SK-MEL-5 (cell line): ENCODE measurements around the gene IMMP2L. TPM values are rescaled to one million over a fixed set of nuclear protein-coding genes. Genes with fewer than 3 reads are reported as not detected.

Source experiments
- DNase-seq: peaks from one replicate; pipeline ENCODE4 v3.0.0-alpha.2; 2016; ENCODE audit warnings: low read depth, low spot score
- in situ Hi-C: cut with HindIII; loops from 2 replicates; pipeline ENCODE4 v1.10.0; 2016; ENCODE audit warnings: low sequenced_read_pairs, high pct_unique_total_duplicates, low pct_unique_long_range_greater_than_20kb
- total RNA-seq: library from RNA; depleted of rRNA; stranded (reverse); fragments of >200 nt; shearing (Covaris generic); gene quantifications from 2 replicates; pipeline ENCODE4 v1.2.3, GENCODE V29; 2014

The IMMP2L gene
- total RNA-seq, 1 experiment from 2014 or later, result 58.2 TPM

- no peak for DNase-seq
- in situ Hi-C loops, result no loop called here
These were observed 1.8 kb upstream of the IMMP2L start for GRCh38 chr7:111564078-111564477.

GRCh38 chr7:111561654-111561903 is 713 bp downstream of the IMMP2L start:
- in situ Hi-C loops, result no loop called here
- DNase-seq, result no peak

GRCh38 chr7:111560773-111561653 is 1.3 kb downstream of the IMMP2L start:
- peak; percentile 37 for DNase-seq
- in situ Hi-C loops, result no loop called here

- DNase-seq, result no peak
- in situ Hi-C loops, result no loop called here
These were observed 3.3 kb downstream of the IMMP2L start for GRCh38 chr7:111558991-111559390.

- no peak for DNase-seq
- in situ Hi-C loops, result no loop called here
These were observed 5.3 kb downstream of the IMMP2L start for GRCh38 chr7:111556977-111557376.

GRCh38 chr7:111554086-111554485 is 8.2 kb downstream of the IMMP2L start:
- DNase-seq, result no peak
- in situ Hi-C loops, result no loop called here

GRCh38 chr7:111541067-111541466 is 21.2 kb downstream of the IMMP2L start:
- in situ Hi-C loops, result no loop called here
- DNase-seq, result no peak

- in situ Hi-C loops, result no loop called here
- DNase-seq, result no peak
These were observed 22.0 kb downstream of the IMMP2L start for GRCh38 chr7:111540199-111540815.

GRCh38 chr7:111537134-111537533 is 25.2 kb downstream of the IMMP2L start:
- in situ Hi-C loops, result no loop called here
- no peak for DNase-seq

- no peak for DNase-seq
- in situ Hi-C loops, result no loop called here
These were observed 27.0 kb downstream of the IMMP2L start for GRCh38 chr7:111535142-111535870.

GRCh38 chr7:111532625-111533024 is 29.7 kb downstream of the IMMP2L start:
- in situ Hi-C loops, result no loop called here
- DNase-seq, result no peak

- in situ Hi-C loops, result no loop called here
- no peak for DNase-seq
These were observed 30.3 kb downstream of the IMMP2L start for GRCh38 chr7:111531993-111532392.

- DNase-seq, result no peak
- in situ Hi-C loops, result no loop called here
These were observed 32.0 kb downstream of the IMMP2L start for GRCh38 chr7:111530356-111530668.

GRCh38 chr7:111529507-111530355 is 32.6 kb downstream of the IMMP2L start:
- no peak for DNase-seq

GRCh38 chr7:111528331-111528730 is 34.0 kb downstream of the IMMP2L start:
- no peak for DNase-seq
- in situ Hi-C loops, result no loop called here

More at GRCh38 chr7:111529507-111530355, 32.6 kb downstream of the IMMP2L start:
- in situ Hi-C loops, result no loop called here

- in situ Hi-C loops, result no loop called here
- no peak for DNase-seq
These were observed 34.7 kb downstream of the IMMP2L start for GRCh38 chr7:111527545-111527944.

GRCh38 chr7:111525100-111525499 is 37.2 kb downstream of the IMMP2L start:
- in situ Hi-C loops, result no loop called here
- DNase-seq, result no peak

GRCh38 chr7:111521660-111522059 is 40.6 kb downstream of the IMMP2L start:
- no peak for DNase-seq
- in situ Hi-C loops, result no loop called here
